ENCODE measurements around the gene DCTN4. TPM values are rescaled to one million over a fixed set of nuclear protein-coding genes. Genes with fewer than 3 reads are reported as not detected.

DCTN4 gene
- 10 to 100 TPM; 49.8 to 78.6 (median 55.2) TPM for total RNA-seq

- Histone ChIP-seq H3K36me3 (peaks cover 4 to 24% of the 10 kb centered on the region in 2 donors), H3K9me3 (no peaks in the 10 kb centered on the region), H3K27ac (peak within 1 kb of the TSS; percentile 92 to 96 (median 94)), H3K27me3 (no peaks in the 10 kb centered on the region), H3K4me3 (peak within 1 kb of the TSS; percentile 68 to 86), H3K4me1 (peaks cover 8 to 52% (median 8%) of the 10 kb centered on the region in 3 donors)
- peak; percentile 96 for ATAC-seq
- 1 to 2% methylated on average over 23 to 26 of the region's 51 CpGs for WGBS, 2 donors (ENCODE audit: low coverage in 1 of 2)
- TF ChIP-seq EP300 (IDR thresholded peaks at IDR 0.05) (no peak), POLR2A (IDR thresholded peaks at IDR 0.05) (peak in 1 of 2 donors; percentile 59), CTCF (IDR thresholded peaks at IDR 0.05) (no peak), POLR2AphosphoS5 (IDR thresholded peaks at IDR 0.05) (peak; percentile 75)
Measured at GRCh38 chr5:150758531-150759333, at the start of gene DCTN4. DCTN4 (minus strand) TSS chr5:150759017; CDS start chr5:150758993, 24 bp downstream.

GRCh38 chr5:150804388-150804787 is 45.6 kb upstream of the DCTN4 start:
- ATAC-seq = no peak
- 94 to 95% methylated on average over 4 to 5 of the region's 6 CpGs for WGBS, 2 donors (ENCODE audit: low coverage in 1 of 2)

GRCh38 chr5:150801117-150801927 is 42.5 kb upstream of the DCTN4 start:
- peak overlapping the region; percentile 30 to 68 (median 60) for H3K27ac ChIP-seq
- peak overlapping the region; percentile 38 to 43 for H3K4me3 ChIP-seq
- H3K36me3 ChIP-seq = peaks cover 0 to 19% of the 10 kb centered on the region in 2 donors
- H3K27me3 ChIP-seq = peaks cover 7% of the 10 kb centered on the region
- TF ChIP-seq CTCF (IDR thresholded peaks at IDR 0.05) (peak; percentile 41 to 64 (median 53)), POLR2AphosphoS5 (IDR thresholded peaks at IDR 0.05) (no peak)
- peak; percentile 85 for ATAC-seq
- peaks cover 0 to 14% (median 0%) of the 10 kb centered on the region in 3 donors for H3K4me1 ChIP-seq
- 5 to 9% methylated on average over 8 to 13 of the region's 15 CpGs for WGBS, 2 donors (ENCODE audit: low coverage in 1 of 2)
- no peaks in the 10 kb centered on the region for H3K9me3 ChIP-seq

More at GRCh38 chr5:150804388-150804787, 45.6 kb upstream of the DCTN4 start:
- Histone ChIP-seq H3K27me3 (peaks cover 7% of the 10 kb centered on the region), H3K4me3 (no peak overlapping the region), H3K36me3 (no peaks in the 10 kb centered on the region), H3K4me1 (peaks cover 0 to 14% (median 0%) of the 10 kb centered on the region in 3 donors), H3K9me3 (no peaks in the 10 kb centered on the region), H3K27ac (no peak overlapping the region)
- no peak for TF ChIP-seq POLR2AphosphoS5 (IDR thresholded peaks at IDR 0.05)
- TF ChIP-seq CTCF (IDR thresholded peaks at IDR 0.05) = no peak
- TF ChIP-seq EP300 (IDR thresholded peaks at IDR 0.05) = no peak

GRCh38 chr5:150797384-150797783 is 38.6 kb upstream of the DCTN4 start:
- H3K9me3 ChIP-seq = no peaks in the 10 kb centered on the region
- WGBS, 2 donors (ENCODE audit: low coverage in 1 of 2) = 89 to 94% methylated on average over 1 to 2 of the region's 2 CpGs
- H3K4me3 ChIP-seq = no peak overlapping the region
- H3K4me1 ChIP-seq = peaks cover 0 to 14% (median 0%) of the 10 kb centered on the region in 3 donors
- TF ChIP-seq POLR2A (IDR thresholded peaks at IDR 0.05) (no peak), CTCF (IDR thresholded peaks at IDR 0.05) (no peak)
- H3K36me3 ChIP-seq = peaks cover 0 to 33% of the 10 kb centered on the region in 2 donors
- H3K27ac ChIP-seq = no peak overlapping the region
- H3K27me3 ChIP-seq = no peaks in the 10 kb centered on the region
- no peak for ATAC-seq

All from gastroesophageal sphincter (tissue), 4 donors.